Epithelial cell of proximal tubule (primary cell): ENCODE results near the gene DIAPH2. TPM values are rescaled to one million over a fixed set of nuclear protein-coding genes. Genes with fewer than 3 reads are reported as not detected.

Source experiments
- DNase-seq: peaks from one replicate; pipeline ENCODE4 v3.0.0-alpha.2; 2011; ENCODE audit warnings: low read depth
- H3K4me3 ChIP-seq: 2 replicates; pipeline ENCODE4 v1.5.1; 2011; ENCODE audit warnings: low read depth, mild to moderate bottlenecking, low read length
- total RNA-seq: library from RNA; depleted of rRNA; stranded (reverse); fragments of >200 nt; gene quantifications from 2 replicates; pipeline ENCODE4 v1.2.3, GENCODE V29; 2015
- TF ChIP-seq, protein P1 (sequence below): conservative IDR thresholded peaks from 2 replicates; pipeline ENCODE4 v1.5.1; 2012; ENCODE audit warnings: low read depth, mild to moderate bottlenecking, low read length

Gene DIAPH2
- total RNA-seq, 1 donor from 2014 or later = 15.1 TPM

DNA sequence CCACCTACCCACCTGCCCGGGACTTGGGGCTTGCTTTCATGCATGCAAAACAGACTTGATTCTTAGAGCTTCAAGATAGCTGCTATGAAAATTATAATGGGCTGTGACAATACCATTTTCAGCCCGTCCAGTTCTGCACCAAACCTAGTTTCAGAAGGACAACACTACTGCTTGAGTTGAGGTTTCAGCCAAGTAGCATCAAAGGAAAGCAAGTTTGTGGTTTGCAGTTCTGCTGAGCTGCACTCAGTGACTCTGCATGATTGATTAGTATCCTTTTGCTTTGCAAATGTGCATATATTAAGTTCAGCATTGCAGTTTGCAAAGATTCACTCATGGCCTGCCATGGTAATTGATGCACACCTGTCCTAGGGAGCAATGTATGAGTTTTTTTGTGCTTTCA is 641.8 kb downstream of the DIAPH2 start:
- H3K4me3 ChIP-seq = no peak overlapping the region
- DNase-seq = no peak
- TF ChIP-seq, protein P1, sequence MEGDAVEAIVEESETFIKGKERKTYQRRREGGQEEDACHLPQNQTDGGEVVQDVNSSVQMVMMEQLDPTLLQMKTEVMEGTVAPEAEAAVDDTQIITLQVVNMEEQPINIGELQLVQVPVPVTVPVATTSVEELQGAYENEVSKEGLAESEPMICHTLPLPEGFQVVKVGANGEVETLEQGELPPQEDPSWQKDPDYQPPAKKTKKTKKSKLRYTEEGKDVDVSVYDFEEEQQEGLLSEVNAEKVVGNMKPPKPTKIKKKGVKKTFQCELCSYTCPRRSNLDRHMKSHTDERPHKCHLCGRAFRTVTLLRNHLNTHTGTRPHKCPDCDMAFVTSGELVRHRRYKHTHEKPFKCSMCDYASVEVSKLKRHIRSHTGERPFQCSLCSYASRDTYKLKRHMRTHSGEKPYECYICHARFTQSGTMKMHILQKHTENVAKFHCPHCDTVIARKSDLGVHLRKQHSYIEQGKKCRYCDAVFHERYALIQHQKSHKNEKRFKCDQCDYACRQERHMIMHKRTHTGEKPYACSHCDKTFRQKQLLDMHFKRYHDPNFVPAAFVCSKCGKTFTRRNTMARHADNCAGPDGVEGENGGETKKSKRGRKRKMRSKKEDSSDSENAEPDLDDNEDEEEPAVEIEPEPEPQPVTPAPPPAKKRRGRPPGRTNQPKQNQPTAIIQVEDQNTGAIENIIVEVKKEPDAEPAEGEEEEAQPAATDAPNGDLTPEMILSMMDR = no peak

DNA sequence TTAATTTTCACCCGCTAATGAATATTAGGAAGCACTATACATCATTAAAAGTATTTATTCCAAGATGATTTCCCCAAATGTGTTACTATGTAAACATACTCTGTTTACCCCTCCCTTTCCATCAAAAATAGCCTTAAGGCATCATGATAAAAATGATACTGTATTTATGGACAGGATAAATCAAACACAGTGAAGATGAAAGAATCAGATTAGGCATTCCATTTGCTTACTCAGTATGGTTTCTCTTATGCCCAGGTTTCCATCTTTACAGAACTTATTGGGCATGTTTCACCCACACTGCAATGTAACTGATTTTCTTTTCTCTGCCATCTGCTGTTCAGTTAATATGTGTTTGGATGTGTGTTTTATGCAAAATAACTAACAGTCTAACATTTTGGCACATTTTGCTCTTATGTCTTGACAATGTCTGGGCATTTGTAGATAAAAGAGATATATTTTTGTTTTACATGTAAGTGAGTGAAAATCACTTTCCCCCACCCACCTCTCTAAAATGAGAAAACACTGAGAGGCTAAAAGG is 644.3 kb downstream of the DIAPH2 start:
- H3K4me3 ChIP-seq = no peak overlapping the region
- TF ChIP-seq, protein P1 = no peak
- no peak for DNase-seq

DNA sequence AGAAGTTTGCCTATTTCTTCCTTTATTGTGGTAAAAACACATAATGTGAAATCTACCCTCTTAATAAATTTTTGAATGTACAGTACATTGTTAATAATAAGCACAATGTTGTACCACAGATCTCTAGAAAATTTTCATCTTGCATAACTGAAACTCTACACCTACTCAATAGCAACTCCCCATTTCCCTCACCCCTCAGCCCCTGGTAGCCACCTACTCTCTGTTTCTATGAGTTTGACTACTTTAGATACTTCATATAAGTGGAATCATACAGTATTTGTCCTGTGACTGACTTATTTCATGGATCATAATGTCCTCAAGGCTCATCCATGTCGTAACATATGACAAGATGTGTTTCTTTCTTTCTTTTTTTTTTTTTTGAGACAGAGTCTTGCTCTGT is 645.5 kb downstream of the DIAPH2 start:
- no peak overlapping the region for H3K4me3 ChIP-seq
- TF ChIP-seq, protein P1 = no peak
- no peak for DNase-seq

DNA sequence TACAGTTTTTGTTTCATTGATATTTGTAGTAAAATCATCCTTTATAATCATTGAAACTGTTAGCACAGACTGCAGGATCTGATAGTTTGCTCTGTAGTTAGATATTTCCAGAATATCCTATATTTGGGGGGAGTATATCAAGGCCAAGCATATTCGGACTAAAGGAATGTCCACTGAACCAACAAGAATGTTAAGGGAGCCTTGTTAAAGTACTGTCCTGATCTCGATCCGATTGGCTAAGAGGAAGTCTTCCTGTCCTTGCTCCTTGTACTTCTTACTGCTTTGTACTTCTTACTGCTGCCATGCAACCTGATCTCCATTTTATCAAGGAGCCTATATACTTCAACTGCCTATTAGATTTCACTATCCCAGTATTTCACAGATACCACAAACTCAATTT is 648.3 kb downstream of the DIAPH2 start:
- no peak overlapping the region for H3K4me3 ChIP-seq
- TF ChIP-seq, protein P1 = no peak
- no peak for DNase-seq

DNA sequence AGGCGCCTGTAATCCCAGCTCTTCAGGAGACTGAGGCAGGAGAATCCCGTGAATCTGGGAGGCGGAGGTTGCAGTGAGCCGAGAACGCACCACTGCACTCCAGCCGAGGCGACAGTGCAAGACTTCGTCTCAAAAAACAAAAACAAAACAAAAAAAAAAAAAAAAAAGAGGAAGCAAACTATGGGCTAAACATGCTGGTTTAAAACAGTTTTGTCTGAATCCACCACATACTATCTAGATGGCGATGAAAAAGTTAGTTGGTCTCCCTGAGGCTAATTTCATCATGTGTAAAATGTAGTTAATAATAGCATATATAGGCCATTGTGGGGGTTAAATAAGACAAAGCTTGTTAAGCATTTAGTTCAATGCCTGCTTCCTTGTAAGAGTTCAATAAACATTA is 650.2 kb downstream of the DIAPH2 start:
- DNase-seq = no peak
- TF ChIP-seq, protein P1 = no peak
- no peak overlapping the region for H3K4me3 ChIP-seq

DNA sequence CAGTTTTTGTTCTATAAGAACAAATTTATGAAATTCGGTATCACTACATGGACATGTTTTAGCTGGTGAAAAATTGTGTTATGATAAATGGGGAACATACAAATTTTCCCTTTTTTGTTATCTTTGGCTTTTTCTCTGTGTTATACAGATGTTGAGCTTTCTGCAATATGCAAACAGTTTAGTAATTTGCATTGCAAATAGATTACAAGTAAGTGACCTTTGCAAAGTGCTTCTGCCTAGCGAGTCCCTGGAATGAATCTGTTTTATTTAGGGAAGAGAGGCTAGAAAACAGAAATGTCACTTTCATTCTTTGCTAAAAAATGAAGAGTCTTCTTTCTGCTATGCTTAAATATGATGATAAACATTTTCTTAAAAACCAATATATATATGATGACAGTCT is 660.1 kb downstream of the DIAPH2 start:
- TF ChIP-seq, protein P1 = no peak
- no peak overlapping the region for H3K4me3 ChIP-seq
- DNase-seq = no peak

DNA sequence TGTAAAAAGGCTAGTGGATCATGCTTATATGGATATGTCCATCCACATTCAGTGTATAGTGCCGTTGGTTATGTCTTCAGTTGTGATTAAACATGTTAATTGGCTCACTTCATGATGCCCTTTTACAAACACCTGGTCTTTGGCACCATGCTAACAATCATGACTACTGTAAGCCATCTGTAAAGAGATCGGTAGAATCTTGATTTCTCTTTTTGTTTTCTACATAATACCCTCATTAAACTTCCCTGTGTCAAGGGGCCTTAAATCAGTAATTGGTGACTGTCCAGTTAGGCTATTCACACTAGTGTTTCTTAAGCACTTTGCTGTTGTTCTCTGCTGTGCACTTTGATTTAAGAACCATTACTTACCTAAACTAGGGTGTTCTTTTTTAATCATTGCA is 674.3 kb downstream of the DIAPH2 start:
- TF ChIP-seq, protein P1 = no peak
- H3K4me3 ChIP-seq = no peak overlapping the region
- no peak for DNase-seq
